ENCODE results near the gene LCE6A.

LCE6A gene

DNA sequence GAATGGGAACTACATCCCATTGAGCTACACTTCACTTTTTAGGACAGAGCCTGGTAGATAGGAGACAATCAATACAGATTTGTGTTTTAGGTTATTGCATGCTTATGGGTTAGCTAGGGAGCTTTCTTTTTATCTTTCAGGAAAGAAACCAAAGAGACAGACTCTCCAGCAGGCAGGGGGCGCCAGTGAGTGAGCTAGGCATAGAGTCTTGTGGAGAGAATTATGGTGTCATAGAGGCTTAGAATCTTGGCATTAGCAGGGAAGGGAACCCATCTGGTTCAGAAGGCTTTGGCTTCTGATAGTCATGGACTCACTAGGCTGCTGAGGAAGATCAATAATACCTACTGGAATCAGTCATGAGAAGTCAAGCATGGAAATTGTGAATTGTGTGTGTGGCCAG lies 35.4 kb downstream of the LCE6A start, which contains the start of gene SMCP:
TSS of gene SMCP (plus strand) at position 281 of the 400 bp plus-strand sequence. CDS start 6,101 bp downstream, outside the sequence.
- DNase-seq = no peak

DNA sequence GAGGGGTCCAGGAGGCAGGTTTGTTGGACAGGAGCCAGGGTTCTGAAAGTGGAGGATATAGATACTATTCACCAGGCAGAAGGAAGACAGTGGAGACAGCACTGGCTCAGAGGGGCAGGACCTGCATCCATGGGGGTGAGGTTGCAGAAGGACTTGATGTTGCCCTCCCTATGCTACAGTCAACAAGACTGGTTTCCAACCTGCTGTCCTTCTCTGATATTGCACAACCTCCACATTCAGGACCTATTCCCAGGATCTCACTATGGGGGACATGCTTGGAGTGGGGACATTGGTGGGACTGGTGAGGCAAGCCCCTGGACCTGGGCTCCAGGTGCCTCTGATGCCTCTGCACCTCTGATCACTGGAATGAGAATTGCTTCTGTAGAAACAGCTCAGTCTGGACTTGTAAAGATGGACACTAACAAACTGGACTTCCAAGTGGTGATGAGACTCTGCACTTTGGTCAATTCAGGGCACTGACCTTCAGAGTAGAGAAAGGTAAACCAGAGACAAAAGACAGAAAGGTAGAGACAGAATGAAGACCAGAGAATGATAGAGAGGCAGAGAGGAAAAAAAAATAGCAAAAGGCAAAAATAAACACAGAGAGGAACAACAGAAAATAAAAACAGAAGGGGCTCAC lies 37.0 kb downstream of the LCE6A start:
- no peak for DNase-seq

DNA sequence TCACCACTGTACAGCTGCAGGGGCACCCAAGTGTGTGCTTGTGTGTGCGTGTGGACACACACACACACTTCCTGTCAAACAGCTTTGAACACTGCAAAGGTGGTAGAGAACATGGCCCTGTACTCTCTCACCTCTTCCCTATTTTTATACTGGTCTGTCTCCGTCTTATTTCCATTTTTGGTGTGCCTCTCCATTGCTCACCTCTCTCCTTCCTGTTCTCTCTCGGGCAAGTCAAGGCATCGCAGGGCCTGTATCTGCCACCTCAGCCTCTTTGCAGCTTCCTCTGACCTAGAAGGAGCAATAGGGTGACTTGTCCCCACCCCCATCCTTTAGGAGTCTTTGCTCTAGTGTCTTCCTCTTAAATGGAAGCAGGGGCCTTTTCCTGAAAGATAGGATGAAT lies 37.7 kb downstream of the LCE6A start:
- DNase-seq = no peak

DNA sequence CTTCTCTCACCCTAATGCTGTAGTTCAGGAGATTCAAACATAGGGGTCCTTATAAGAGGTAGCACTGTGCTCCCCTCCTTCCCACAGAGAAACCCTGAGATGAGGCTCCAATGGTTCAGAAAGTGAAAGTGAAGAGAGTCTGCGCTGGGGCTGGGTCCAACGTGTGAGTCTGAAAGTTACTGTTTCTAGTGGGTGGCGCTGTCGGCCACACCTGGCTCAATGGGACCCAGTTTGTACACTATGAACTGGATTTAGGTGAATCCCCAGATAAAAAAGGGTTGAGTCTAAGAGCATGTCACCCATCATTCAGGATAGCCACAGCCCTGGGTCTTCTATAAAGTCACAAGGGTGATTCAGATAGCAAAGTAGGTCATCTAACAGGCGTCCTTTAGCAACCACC lies 38.3 kb downstream of the LCE6A start:
- no peak for DNase-seq

DNA sequence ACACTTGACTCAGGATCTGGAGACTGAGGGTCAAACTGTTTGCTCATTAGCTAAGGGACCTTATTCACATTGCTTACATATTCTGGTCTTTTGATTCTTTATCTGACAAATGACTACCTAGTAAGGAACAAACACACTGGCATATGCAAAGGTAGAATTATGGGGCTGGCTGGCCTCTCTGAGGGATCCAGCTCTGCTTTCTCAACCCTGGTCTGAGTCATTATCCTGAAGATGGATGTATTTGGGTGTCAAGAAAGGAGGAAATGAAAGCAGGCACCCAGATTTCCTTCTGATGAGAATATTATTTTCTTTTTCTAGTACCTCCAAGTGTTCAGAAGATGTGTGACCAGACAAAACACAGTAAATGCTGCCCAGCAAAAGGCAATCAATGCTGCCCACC lies 41.4 kb downstream of the LCE6A start:
- no peak for DNase-seq

DNA sequence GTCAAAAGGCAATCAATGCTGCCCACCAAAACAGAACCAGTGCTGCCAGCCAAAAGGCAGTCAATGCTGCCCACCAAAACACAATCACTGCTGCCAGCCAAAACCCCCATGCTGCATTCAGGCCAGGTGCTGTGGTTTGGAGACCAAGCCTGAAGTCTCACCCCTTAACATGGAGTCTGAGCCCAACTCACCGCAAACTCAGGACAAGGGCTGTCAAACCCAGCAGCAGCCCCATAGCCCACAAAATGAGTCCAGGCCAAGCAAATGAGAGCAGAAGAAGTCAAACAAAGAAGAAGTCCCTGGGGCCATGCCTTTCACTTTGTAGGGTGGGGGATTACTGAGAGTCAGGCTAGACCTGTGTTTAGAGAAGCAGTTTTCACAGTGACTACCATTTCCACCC lies 41.9 kb downstream of the LCE6A start:
- DNase-seq = no peak

DNA sequence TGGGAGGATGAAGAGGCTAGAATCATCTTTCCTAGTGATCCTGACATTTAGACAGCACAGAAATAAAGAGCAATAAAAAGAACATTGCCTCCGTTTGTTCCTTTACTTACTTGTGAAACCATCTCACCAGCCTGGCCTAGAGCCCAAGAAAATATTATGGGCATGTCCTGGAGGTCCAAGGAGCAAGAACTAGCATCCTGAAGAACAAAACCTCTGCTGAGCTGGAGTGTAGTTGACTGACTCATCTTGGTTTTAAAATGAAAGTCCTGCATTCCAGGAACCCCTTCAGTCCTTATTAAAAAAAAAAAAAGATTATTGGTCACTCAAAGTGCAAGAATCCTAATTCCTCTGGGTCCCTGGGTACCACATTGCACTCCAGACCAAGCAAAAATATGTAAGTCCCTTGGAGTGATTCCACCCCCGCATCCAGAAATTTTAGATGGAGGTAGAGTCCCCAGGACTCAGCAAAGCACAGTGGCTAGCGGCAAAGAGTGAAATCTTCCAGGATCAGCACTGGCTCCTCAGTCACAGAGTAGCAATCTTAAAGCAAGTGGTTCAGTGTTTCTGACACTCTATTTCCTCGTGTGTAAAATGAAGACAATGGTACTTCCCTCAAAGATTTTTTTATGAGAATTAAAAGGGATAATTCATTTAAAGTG lies 42.4 kb downstream of the LCE6A start:
- DNase-seq = no peak

DNA sequence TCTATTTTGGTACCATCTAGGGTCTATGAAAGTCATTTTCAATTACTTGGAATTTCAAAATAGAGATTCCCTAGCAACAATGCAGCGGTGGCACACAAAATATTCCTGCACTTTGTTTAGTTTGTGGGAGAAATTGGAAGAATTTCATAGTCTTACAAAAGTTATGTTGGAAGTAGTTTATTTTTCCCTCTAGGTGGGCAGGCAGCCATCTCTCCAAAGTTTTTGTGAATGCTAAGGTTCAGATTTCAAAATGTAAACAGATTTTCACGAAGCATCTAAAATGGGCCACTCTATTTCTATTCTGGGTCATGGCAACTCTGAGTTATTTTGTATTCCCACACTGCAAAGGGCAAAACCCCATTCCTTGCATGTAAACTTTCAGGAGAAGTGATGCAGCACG lies 43.4 kb downstream of the LCE6A start:
- DNase-seq = no peak

DNA sequence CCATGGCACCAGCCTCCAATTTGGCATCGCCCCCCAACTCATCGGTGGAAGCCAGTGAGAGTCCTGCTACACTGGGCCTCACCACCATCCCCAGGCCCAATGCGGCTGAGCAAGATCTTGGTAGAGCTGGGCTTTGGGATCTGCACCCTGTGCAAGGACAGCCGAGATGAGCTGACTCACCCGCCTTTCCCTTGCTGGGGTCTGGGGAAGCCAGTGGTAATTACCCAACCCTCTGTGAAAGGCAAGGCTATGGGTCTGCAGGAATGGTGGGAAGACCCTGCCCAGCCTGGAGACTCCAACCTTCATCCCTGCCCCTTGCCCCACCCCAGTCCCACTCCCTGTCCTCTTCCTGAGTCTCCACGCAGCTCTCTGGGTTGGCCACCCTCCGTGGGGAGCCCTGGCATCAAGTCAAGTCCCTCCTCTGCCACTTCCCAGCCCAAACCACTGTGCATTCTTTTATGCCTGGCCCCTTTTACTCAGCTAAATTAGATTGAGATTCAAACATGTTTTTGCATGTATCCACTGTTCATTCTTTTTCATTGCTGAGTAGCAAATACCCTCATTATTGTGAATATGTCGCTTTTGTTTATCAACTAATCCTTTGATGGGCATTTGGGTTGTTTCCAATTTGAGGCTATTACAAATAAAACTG lies 44.2 kb downstream of the LCE6A start:
- no peak for DNase-seq

DNA sequence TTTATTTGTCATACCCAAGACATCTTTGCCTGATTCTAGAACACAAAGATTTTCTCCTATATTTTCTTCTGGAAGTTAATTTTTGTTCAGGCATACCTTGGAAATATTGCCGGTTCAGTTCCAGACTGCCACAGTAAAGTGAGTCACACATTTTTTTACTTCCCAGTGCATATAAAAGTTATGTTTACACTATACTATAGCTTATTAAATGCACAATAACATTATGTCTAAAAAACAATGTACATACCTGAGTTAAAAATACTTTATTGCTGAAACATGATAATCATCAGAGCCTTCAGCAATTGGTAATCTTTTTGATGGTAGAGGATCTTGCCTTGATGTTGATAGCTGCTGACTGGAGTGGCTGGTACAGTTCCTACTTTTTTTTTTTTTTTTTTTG lies 45.5 kb downstream of the LCE6A start:
- DNase-seq = no peak

Measured in right hindlimb (tissue), 1 donor.